ENCODE measurements around the gene MRPL21. TPM values are rescaled to one million over a fixed set of nuclear protein-coding genes. Genes with fewer than 3 reads are reported as not detected.

MRPL21 gene
- total RNA-seq, 1 donor from 2014 or later = 31.5 TPM

DNA sequence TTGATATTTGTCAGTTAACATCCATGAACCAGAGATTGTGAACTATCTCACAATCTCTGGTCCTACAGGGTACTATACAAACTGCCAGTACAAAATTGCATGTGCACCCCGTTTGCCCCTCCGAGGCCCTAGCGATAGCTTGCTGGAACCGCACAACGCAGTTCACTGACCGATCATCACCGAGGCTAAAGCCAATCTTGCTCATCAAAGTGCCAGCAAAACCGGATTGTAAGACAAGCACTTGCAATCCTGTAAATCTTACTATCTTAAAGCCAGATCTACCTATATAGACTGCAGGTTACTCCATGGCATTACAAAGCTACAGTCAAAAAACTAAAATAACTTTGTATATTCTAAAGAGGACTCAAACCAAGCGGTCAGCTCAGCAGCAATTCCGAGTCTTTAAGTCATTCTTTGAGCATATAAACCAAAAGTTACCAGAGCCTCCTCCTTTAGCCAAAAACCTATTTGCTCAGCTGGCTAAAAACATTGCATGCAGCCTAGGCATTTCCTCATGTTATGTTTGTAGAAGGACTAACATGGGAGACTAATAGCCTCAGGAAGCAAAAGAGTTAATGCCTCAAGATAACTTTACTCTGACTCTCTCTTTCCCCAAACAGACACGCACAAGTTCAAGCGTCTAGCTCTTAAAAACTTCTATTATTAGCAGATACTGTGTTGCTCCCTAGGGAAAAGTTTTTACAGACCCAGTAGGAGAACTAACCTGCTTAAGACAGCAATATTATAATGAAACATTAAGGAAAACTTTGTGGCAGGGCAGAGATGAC is 31.2 kb downstream of the MRPL21 start:
- Mint-ChIP-seq H3K4me1 (ENCODE audit: low read depth) (peaks cover 56% of the 10 kb centered on the region), H3K36me3 (ENCODE audit: low read depth) (no peaks in the 10 kb centered on the region), H3K27ac (ENCODE audit: unreplicated experiment) (peak overlapping the region; percentile 69), H3K4me3 (ENCODE audit: unreplicated experiment) (no peak overlapping the region), H3K9me3 (ENCODE audit: low read depth) (no peaks in the 10 kb centered on the region), H3K27me3 (ENCODE audit: low read depth) (peaks cover 2% of the 10 kb centered on the region)
- no peak for TF ChIP-seq CTCF (IDR thresholded peaks at IDR 0.05)
- DNase-seq (ENCODE audit: low spot score) = no peak

- no peaks in the 10 kb centered on the region for H3K36me3 Mint-ChIP-seq (ENCODE audit: low read depth)
- H3K27ac Mint-ChIP-seq (ENCODE audit: unreplicated experiment) = peak overlapping the region; percentile 23
- peak; percentile 56 for TF ChIP-seq CTCF (IDR thresholded peaks at IDR 0.05)
- H3K27me3 Mint-ChIP-seq (ENCODE audit: low read depth) = peaks cover 2% of the 10 kb centered on the region
- DNase-seq (ENCODE audit: low spot score) = no peak
- H3K4me3 Mint-ChIP-seq (ENCODE audit: unreplicated experiment) = peak overlapping the region; percentile 76
- H3K9me3 Mint-ChIP-seq (ENCODE audit: low read depth) = no peaks in the 10 kb centered on the region
- H3K4me1 Mint-ChIP-seq (ENCODE audit: low read depth) = peaks cover 56% of the 10 kb centered on the region
Measured at GRCh38 chr11:68870470-68870869, 33.2 kb downstream of the MRPL21 start.

GRCh38 chr11:68868221-68868835 is 35.3 kb downstream of the MRPL21 start:
- peaks cover 7% of the 10 kb centered on the region for H3K9me3 Mint-ChIP-seq (ENCODE audit: low read depth)
- no peak overlapping the region for H3K4me3 Mint-ChIP-seq (ENCODE audit: unreplicated experiment)
- H3K36me3 Mint-ChIP-seq (ENCODE audit: low read depth) = no peaks in the 10 kb centered on the region
- H3K27ac Mint-ChIP-seq (ENCODE audit: unreplicated experiment) = no peak overlapping the region
- H3K27me3 Mint-ChIP-seq (ENCODE audit: low read depth) = peaks cover 2% of the 10 kb centered on the region
- peak; percentile 59 for DNase-seq (ENCODE audit: low spot score)
- TF ChIP-seq CTCF (IDR thresholded peaks at IDR 0.05) = no peak
- H3K4me1 Mint-ChIP-seq (ENCODE audit: low read depth) = peaks cover 42% of the 10 kb centered on the region

GRCh38 chr11:68867066-68867465 is 36.6 kb downstream of the MRPL21 start:
- no peaks in the 10 kb centered on the region for H3K36me3 Mint-ChIP-seq (ENCODE audit: low read depth)
- H3K4me3 Mint-ChIP-seq (ENCODE audit: unreplicated experiment) = no peak overlapping the region
- DNase-seq (ENCODE audit: low spot score) = peak; percentile 38
- TF ChIP-seq CTCF (IDR thresholded peaks at IDR 0.05) = no peak
- H3K27me3 Mint-ChIP-seq (ENCODE audit: low read depth) = peaks cover 4% of the 10 kb centered on the region
- no peak overlapping the region for H3K27ac Mint-ChIP-seq (ENCODE audit: unreplicated experiment)
- H3K9me3 Mint-ChIP-seq (ENCODE audit: low read depth) = peaks cover 8% of the 10 kb centered on the region
- H3K4me1 Mint-ChIP-seq (ENCODE audit: low read depth) = peaks cover 29% of the 10 kb centered on the region

- Mint-ChIP-seq H3K9me3 (ENCODE audit: low read depth) (peaks cover 8% of the 10 kb centered on the region), H3K27me3 (ENCODE audit: low read depth) (peaks cover 4% of the 10 kb centered on the region), H3K36me3 (ENCODE audit: low read depth) (no peaks in the 10 kb centered on the region), H3K27ac (ENCODE audit: unreplicated experiment) (no peak overlapping the region), H3K4me1 (ENCODE audit: low read depth) (peaks cover 13% of the 10 kb centered on the region), H3K4me3 (ENCODE audit: unreplicated experiment) (no peak overlapping the region)
- peak; percentile 69 for DNase-seq (ENCODE audit: low spot score)
- TF ChIP-seq CTCF (IDR thresholded peaks at IDR 0.05) = no peak
Measured at GRCh38 chr11:68865241-68865640, 38.4 kb downstream of the MRPL21 start.

Data from chondrocyte (in vitro differentiated cells).